Peyer's patch (tissue), 4 donors: ENCODE data around the gene FBXO5. TPM values are rescaled to one million over a fixed set of nuclear protein-coding genes. Genes with fewer than 3 reads are reported as not detected.
A peak's percentile ranks its signal among the peaks of the same experiment; 100 is the strongest.

Experiments
- DNase-seq, 3 donors: peaks; one replicate each; pipeline ENCODE4 v3.0.0-alpha.2; 2017 to 2019
- H3K27ac ChIP-seq, 4 donors: fragments of 200-600 bp; sonication (generic); one replicate each; pipeline ENCODE4 v1.5.1; 2016 to 2019
- H3K27me3 ChIP-seq, 2 donors: fragments of 200-600 bp; sonication (generic); one replicate each; pipeline ENCODE4 v1.5.1; 2019
- H3K36me3 ChIP-seq, 3 donors: fragments of 200-600 bp; sonication (generic); one replicate each; pipeline ENCODE4 v1.5.1; 2016 to 2019
- H3K4me1 ChIP-seq, 4 donors: fragments of 200-600 bp; sonication (generic); one replicate each; pipeline ENCODE4 v1.5.1; 2016 to 2019
- H3K4me3 ChIP-seq, 4 donors: fragments of 200-600 bp; sonication (generic); 1 replicate in 3 of 4; 2 replicates in 1 of 4; pipeline ENCODE4 v1.5.1; 2016 to 2019; ENCODE audit warnings: mild to moderate bottlenecking in 1 of 4
- H3K9me3 ChIP-seq, 4 donors: fragments of 200-600 bp; sonication (generic); one replicate each; pipeline ENCODE4 v1.5.1; 2016 to 2019; ENCODE audit warnings: mild to moderate bottlenecking in 1 of 4
- CTCF ChIP-seq, 6 experiments: fragments of 450-650 bp in 4 of 6; fragments of 200-600 bp in 2 of 6; sonication (generic) in 1 of 6; IDR thresholded peaks; one replicate each; pipeline ENCODE4 v1.5.1; 2017 to 2019; ENCODE audit warnings: antibody characterized with exemption in 6 of 6, mild to moderate bottlenecking in 3 of 6, moderate library complexity in 1 of 6
- POLR2A ChIP-seq, 2 donors: fragments of 450-650 bp; IDR thresholded peaks; one replicate each; pipeline ENCODE4 v1.5.1; 2017; ENCODE audit warnings: antibody characterized with exemption in 2 of 2, mild to moderate bottlenecking in 2 of 2, moderate library complexity in 2 of 2
- total RNA-seq, 4 donors: library from RNA; depleted of rRNA; stranded (reverse); fragments of >200 nt; gene quantifications; one replicate each; pipeline ENCODE4 v1.1.0, GENCODE V29; 2016

FBXO5 gene
- total RNA-seq, 4 donors from 2014 or later, result 2.7 to 7.4 (median 3.0) TPM

GRCh38 chr6:153027480-153027879 is 44.6 kb upstream of the FBXO5 start:
- H3K4me1 ChIP-seq, result no peaks in the 10 kb centered on the region
- no peaks in the 10 kb centered on the region for H3K36me3 ChIP-seq
- H3K27ac ChIP-seq, result no peak overlapping the region
- TF ChIP-seq POLR2A (IDR thresholded peaks at IDR 0.05) (no peak), CTCF (IDR thresholded peaks at IDR 0.05) (no peak)
- H3K27me3 ChIP-seq, result no peaks in the 10 kb centered on the region
- no peak overlapping the region for H3K4me3 ChIP-seq
- no peak for DNase-seq
- H3K9me3 ChIP-seq, result no peaks in the 10 kb centered on the region

- Histone ChIP-seq H3K4me3 (no peak overlapping the region), H3K27me3 (no peaks in the 10 kb centered on the region), H3K9me3 (no peaks in the 10 kb centered on the region), H3K36me3 (no peaks in the 10 kb centered on the region), H3K27ac (no peak overlapping the region), H3K4me1 (no peaks in the 10 kb centered on the region)
- no peak for DNase-seq
- TF ChIP-seq CTCF (IDR thresholded peaks at IDR 0.05), result no peak
- no peak for TF ChIP-seq POLR2A (IDR thresholded peaks at IDR 0.05)
Measured at GRCh38 chr6:153024709-153025017, 41.8 kb upstream of the FBXO5 start.

- Histone ChIP-seq H3K27ac (no peak overlapping the region), H3K4me3 (no peak overlapping the region), H3K36me3 (no peaks in the 10 kb centered on the region), H3K4me1 (no peaks in the 10 kb centered on the region), H3K27me3 (no peaks in the 10 kb centered on the region), H3K9me3 (no peaks in the 10 kb centered on the region)
- peak in 1 of 3 donors; percentile 61 for DNase-seq
- TF ChIP-seq CTCF (IDR thresholded peaks at IDR 0.05), result peak; percentile 67 to 81 (median 75)
- TF ChIP-seq POLR2A (IDR thresholded peaks at IDR 0.05), result no peak
Measured at GRCh38 chr6:153023977-153024708, 41.3 kb upstream of the FBXO5 start.

- no peaks in the 10 kb centered on the region for H3K4me1 ChIP-seq
- no peak overlapping the region for H3K4me3 ChIP-seq
- DNase-seq, result no peak
- no peaks in the 10 kb centered on the region for H3K27me3 ChIP-seq
- no peak for TF ChIP-seq CTCF (IDR thresholded peaks at IDR 0.05)
- TF ChIP-seq POLR2A (IDR thresholded peaks at IDR 0.05), result no peak
- H3K36me3 ChIP-seq, result no peaks in the 10 kb centered on the region
- H3K27ac ChIP-seq, result no peak overlapping the region
- H3K9me3 ChIP-seq, result no peaks in the 10 kb centered on the region
Measured at GRCh38 chr6:153018355-153018754, 35.5 kb upstream of the FBXO5 start.

GRCh38 chr6:153016846-153017245 is 34.0 kb upstream of the FBXO5 start:
- no peaks in the 10 kb centered on the region for H3K4me1 ChIP-seq
- no peaks in the 10 kb centered on the region for H3K27me3 ChIP-seq
- DNase-seq, result no peak
- H3K4me3 ChIP-seq, result no peak overlapping the region
- H3K27ac ChIP-seq, result no peak overlapping the region
- no peaks in the 10 kb centered on the region for H3K36me3 ChIP-seq
- no peaks in the 10 kb centered on the region for H3K9me3 ChIP-seq
- TF ChIP-seq POLR2A (IDR thresholded peaks at IDR 0.05), result no peak
- no peak for TF ChIP-seq CTCF (IDR thresholded peaks at IDR 0.05)
